Right cardiac atrium (tissue), 5 donors: ENCODE results near the gene HK3. TPM values are rescaled to one million over a fixed set of nuclear protein-coding genes. Genes with fewer than 3 reads are reported as not detected.
A peak's percentile ranks its signal among the peaks of the same experiment; 100 is the strongest.

Source experiments
- ATAC-seq, 2 donors: fragments of 200-7000 bp; cut with Tn5 transposase; one replicate each; pipeline versions ENCODE4 v1.8.0 to v1.9.1; 2020; ENCODE audit warnings: moderate library complexity in 2 of 2, mild to moderate bottlenecking in 1 of 2
- DNase-seq, 3 donors: peaks; one replicate each; pipeline ENCODE4 v3.0.0-alpha.2; 2020
- H3K27ac ChIP-seq: one replicate; pipeline ENCODE4 v1.5.1; 2013; ENCODE audit warnings: mild to moderate bottlenecking, low read length, control low read depth, moderate library complexity
- H3K27me3 ChIP-seq: one replicate; pipeline ENCODE4 v1.6.1; 2013; ENCODE audit not compliant: control insufficient read depth, insufficient read depth
- H3K4me1 ChIP-seq: one replicate; pipeline ENCODE4 v1.6.1; 2013; ENCODE audit warnings: low read length; ENCODE audit not compliant: control insufficient read depth, insufficient read depth
- H3K4me3 ChIP-seq: one replicate; pipeline ENCODE4 v1.5.1; 2013; ENCODE audit warnings: low read length, control low read depth
- H3K9me3 ChIP-seq: one replicate; pipeline ENCODE4 v1.6.1; 2013; ENCODE audit warnings: low read length; ENCODE audit not compliant: control insufficient read depth
- WGBS: extraction: QIAGEN DNeasy Blood & Tissue Kit; methylation state at CpG from one replicate; pipeline ENCODE4 v1.1.7; 2013; 5-methylcytosine and 5-hydroxymethylcytosine counted together
- intact Hi-C, 4 donors: fragments of 100-400 bp; cut with DNase I; formaldehyde crosslinking; loops; one replicate each; pipeline versions ENCODE4 v1.11.0 to v1.14.0; 2022 to 2023
- polyA plus RNA-seq: library from polyadenylated mRNA; stranded (reverse); fragments of 200-250 nt; gene quantifications from one replicate; pipeline ENCODE4 v1.2.3, GENCODE V29; 2013
- total RNA-seq, 4 donors: library from RNA; stranded (reverse); fragmentation: NEBNext Ultra II Directional; extraction: Animal tissue kit (Norgen Biotek cat#: 25700); gene quantifications; one replicate each; pipeline ENCODE4 v1.2.1, GENCODE V29; 2021
- donor health status: healthy with polysubstance abuse.
- donor health status: DM: no; HTN: yes; CAD: no.
- donor health status: DM: no; HTN: no; CAD: no.
- donor health status: DM: no; HTN: yes; CAD: no; lungs with severe emphysema.
- donor health status: DM: yes; HTN: yes; CAD: no.

The HK3 gene
- total and polyA plus RNA-seq, 5 donors, result 8.3 to 15.4 (median 11.6) TPM

DNA sequence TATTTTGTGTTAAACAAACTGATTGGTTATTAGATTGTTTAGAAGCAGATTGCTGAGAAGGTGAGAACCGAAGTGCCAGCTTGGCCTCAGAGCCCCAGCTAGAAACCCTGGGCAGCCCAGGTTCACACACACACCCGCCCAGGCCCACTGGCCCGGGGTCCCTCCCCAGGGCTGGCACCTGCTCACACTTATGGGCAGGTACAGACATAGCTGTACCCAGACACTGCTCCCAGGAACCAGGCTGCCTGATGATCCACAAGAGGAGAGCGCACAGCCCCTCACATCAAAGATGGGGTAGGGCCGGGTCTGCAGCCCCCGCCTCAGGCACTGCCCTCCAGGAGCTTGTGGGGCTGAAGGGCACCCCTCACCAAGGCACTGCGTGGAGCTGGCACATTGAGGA is 33.2 kb downstream of the HK3 start:
- DNase-seq (peak in 1 of 3 donors; percentile 24), ATAC-seq (no peak)
- H3K4me3 ChIP-seq, result no peak overlapping the region
- no peak overlapping the region for H3K27ac ChIP-seq
- H3K9me3 ChIP-seq, result no peaks in the 10 kb centered on the region
- H3K4me1 ChIP-seq, result no peaks in the 10 kb centered on the region
- H3K27me3 ChIP-seq, result no peaks in the 10 kb centered on the region
- 82% methylated on average over 7 of the region's 7 CpGs for WGBS
- intact Hi-C loops, result no loop called here

DNA sequence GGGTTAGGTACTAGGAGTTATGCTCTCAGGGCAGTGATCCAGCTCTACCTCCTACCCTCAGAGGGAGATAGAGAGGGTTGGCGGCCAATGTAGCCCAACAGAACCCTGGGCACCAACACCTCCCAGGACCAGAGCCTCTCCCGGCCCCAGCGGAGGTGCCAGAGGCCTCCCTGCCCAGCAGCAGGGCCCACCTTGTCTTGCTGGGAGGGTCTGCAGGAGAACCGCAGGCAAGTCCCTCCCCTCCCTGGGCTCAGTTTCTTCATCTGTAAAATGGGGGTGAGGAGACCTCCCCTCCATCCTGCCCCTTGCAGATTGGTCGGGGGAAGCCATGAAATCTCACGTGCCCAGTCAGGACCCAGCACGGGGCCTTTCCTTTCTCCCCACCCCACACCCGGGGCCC is 34.4 kb downstream of the HK3 start:
- no peaks in the 10 kb centered on the region for H3K9me3 ChIP-seq
- H3K27me3 ChIP-seq, result no peaks in the 10 kb centered on the region
- WGBS, result 86% methylated on average over 8 of the region's 8 CpGs

DNA sequence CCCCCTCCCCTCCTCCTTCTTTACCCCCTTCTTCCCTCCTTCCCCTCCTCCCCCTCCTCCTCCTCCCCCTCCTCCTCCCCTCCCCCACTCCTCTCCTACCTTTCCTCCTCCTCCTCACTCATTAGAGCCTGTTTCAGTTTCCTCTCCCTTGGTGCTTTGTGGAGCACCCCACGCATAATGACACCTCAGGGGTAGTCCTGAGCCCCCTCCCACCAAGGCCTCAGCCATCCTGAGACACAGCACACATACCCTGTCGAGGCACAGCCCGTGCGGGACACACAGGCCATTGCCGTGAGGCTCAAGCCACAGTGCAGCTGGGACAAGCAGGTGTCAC is 35.4 kb downstream of the HK3 start:
- H3K4me1 ChIP-seq, result no peaks in the 10 kb centered on the region
- H3K9me3 ChIP-seq, result no peaks in the 10 kb centered on the region
- no peaks in the 10 kb centered on the region for H3K27me3 ChIP-seq
- DNase-seq, result peak in 1 of 3 donors; percentile 2
- no peak overlapping the region for H3K27ac ChIP-seq
- no peak overlapping the region for H3K4me3 ChIP-seq
- ATAC-seq, result no peak
- 51% methylated on average over 5 of the region's 5 CpGs for WGBS
- intact Hi-C loops, result no loop called here

More for the DNA sequence above, 34.4 kb downstream of the HK3 start:
- H3K27ac ChIP-seq, result no peak overlapping the region
- H3K4me3 ChIP-seq, result no peak overlapping the region
- intact Hi-C loops, result no loop called here
- ATAC-seq (no peak), DNase-seq (peak in 1 of 3 donors; percentile 2)
- H3K4me1 ChIP-seq, result no peaks in the 10 kb centered on the region

DNA sequence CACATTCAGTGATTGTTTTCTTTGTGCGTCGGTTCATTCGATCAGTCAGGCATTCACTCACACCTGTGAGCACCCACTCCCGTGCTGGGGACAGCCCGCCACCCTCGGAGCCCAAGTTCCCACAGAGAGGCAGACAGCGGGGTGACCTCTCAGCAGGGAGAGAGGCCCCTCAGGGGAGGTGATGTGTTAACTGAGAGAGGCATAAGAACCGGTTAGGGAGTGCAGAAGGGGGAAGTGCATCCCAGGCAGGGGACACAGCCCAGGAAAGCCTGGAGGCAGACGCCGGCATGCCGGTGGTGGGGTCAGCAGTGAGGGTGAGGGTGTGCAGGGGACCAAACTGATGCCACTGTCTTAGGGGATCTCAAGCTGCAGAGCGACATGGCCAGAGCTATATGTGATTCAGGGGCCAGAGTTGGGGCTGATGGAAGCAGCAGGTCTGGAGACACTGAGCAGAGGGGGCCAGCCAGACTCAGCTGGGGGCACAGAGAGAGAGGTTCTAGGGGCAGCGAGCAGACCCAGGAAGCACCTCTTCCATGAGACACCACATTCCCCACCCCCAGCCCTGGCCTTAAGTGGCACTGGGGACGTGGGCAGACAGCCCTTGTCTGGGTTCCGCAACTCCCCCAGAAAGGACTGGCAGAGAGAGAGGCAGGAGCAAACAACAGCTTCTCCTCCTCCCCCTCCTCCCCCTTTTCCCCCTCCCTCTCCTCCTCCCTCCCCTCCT is 35.9 kb downstream of the HK3 start:
- ATAC-seq, result no peak
- intact Hi-C loops, result no loop called here
- 23% methylated on average over 15 of the region's 15 CpGs for WGBS

DNA sequence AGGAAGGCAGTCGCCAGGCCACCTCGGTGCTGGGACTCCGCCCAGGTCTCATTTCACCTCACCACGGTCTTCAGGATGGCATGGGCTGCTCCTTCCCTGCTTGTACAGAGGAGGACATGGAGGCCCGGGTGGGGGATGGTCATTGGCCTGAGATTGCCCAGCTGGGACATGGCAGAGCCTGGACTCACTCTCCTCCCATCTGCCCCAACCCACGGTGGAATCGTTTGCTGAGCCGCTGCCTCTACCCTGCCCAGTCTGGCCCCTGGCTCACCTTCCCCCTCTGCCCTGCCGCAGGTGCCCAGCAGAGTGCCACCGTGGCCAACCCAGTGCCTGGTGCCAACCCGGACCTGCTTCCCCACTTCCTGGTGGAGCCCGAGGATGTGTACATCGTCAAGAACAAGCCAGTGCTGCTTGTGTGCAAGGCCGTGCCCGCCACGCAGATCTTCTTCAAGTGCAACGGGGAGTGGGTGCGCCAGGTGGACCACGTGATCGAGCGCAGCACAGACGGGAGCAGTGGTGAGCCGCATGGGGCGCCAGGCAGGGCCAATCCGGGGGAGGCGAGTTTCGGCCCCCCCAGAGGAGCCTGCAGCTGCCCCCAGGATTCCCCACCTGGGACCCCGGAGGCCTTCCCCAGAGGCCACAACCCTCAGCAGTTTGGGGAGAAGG is 36.7 kb downstream of the HK3 start:
- intact Hi-C loops, result no loop called here
- Histone ChIP-seq H3K9me3 (no peaks in the 10 kb centered on the region), H3K27me3 (no peaks in the 10 kb centered on the region), H3K27ac (no peak overlapping the region), H3K4me3 (no peak overlapping the region), H3K4me1 (no peaks in the 10 kb centered on the region)
- DNase-seq, result peak in 2 of 3 donors; percentile 36 to 49
- 61% methylated on average over 28 of the region's 28 CpGs for WGBS
- ATAC-seq, result no peak

More for the DNA sequence above, 35.9 kb downstream of the HK3 start:
- peak in 2 of 3 donors; percentile 19 to 20 for DNase-seq
- Histone ChIP-seq H3K27ac (no peak overlapping the region), H3K4me3 (no peak overlapping the region), H3K27me3 (no peaks in the 10 kb centered on the region), H3K9me3 (no peaks in the 10 kb centered on the region), H3K4me1 (no peaks in the 10 kb centered on the region)

DNA sequence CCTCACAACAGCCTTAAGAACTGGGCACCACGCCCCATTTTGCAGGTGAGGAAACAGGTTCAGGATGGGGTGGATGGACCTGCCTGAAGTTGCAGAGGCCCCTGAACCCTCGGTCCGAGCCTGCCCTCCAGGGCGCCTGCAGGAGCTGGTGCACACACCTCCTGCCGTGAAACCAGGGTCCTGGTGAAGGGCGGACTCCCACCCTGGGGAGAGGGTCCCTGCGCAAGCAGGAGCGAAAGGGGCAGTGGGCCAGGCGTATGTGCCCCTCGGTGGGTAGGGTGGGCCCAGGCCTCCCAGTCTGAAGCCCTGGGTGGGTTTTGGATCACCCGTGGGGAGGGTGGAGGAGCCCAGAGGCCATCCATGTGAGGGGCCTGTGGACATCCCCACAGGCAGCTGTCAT is 37.9 kb downstream of the HK3 start:
- Histone ChIP-seq H3K4me3 (no peak overlapping the region), H3K9me3 (no peaks in the 10 kb centered on the region), H3K4me1 (no peaks in the 10 kb centered on the region), H3K27me3 (no peaks in the 10 kb centered on the region), H3K27ac (no peak overlapping the region)
- WGBS, result 84% methylated on average over 11 of the region's 11 CpGs
- intact Hi-C loops, result no loop called here
- DNase-seq (peak in 1 of 3 donors; percentile 15), ATAC-seq (no peak)

DNA sequence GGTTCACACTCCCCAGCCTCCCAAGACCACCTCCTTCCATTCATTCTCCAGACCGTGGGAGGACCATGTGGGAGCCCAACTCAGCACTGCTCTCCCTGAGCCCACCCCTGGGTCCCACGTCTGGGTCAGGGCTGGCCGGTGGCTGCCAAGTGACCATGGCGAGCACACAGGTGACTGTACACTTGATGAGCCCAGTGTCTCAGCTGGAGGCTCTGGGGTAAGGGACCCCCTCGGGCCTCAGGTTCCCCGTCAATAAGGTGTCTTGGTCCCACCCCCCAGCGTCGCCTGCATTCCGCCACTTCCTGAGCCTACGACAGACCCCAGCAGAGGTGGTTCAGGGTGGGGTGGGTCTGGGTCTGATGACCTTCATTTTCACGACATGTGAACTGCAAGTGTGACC is 38.8 kb downstream of the HK3 start:
- Histone ChIP-seq H3K27me3 (no peaks in the 10 kb centered on the region), H3K9me3 (no peaks in the 10 kb centered on the region), H3K4me3 (no peak overlapping the region), H3K4me1 (no peaks in the 10 kb centered on the region), H3K27ac (no peak overlapping the region)
- no peak for ATAC-seq
- DNase-seq, result peak in 2 of 3 donors; percentile 21 to 41
- WGBS, result 74% methylated on average over 11 of the region's 11 CpGs
- intact Hi-C loops, result no loop called here

DNA sequence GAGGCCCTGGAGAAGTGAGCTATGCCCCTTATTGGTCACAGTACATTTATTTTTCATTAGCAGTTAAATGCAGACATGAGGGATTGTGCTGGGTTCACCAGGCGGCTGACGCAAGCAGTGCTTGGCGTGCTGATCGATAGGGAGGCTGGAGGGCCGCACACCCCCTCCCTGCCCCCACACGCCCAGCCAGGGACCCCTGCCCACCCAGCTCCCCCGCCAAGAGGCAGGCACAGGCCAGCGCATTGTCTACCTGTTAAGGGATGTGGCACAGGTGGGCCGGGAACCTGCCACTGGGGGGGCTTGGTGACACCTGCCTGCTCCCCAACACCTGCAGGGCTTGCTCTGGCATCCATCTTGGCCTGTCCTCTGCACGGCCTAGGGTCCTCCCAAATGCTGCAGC is 39.2 kb downstream of the HK3 start:
- intact Hi-C loops, result no loop called here
- H3K9me3 ChIP-seq, result no peaks in the 10 kb centered on the region
- ATAC-seq (no peak), DNase-seq (peak in 1 of 3 donors; percentile 35)
- no peaks in the 10 kb centered on the region for H3K4me1 ChIP-seq
- no peak overlapping the region for H3K4me3 ChIP-seq
- no peak overlapping the region for H3K27ac ChIP-seq
- no peaks in the 10 kb centered on the region for H3K27me3 ChIP-seq
- 67% methylated on average over 10 of the region's 10 CpGs for WGBS

DNA sequence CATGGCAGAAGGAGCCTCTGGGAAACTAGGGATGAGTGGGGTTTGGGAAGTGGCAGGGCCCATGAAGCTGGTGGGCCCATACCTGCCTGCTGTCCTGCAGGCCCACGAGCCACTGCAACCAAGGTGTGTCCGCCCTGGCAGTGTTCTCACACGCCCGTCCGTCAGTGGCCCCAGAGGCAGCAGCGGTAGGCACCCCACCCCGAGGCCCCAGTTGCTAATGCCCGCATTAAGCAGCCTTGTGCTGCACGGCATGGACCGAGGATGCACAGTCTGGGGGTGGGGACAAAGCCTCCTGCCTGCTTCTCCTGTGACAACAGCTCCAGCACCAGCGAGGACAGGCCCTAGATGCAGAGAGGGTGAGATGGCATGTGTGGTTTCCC is 41.3 kb downstream of the HK3 start:
- Histone ChIP-seq H3K4me1 (no peaks in the 10 kb centered on the region), H3K27ac (no peak overlapping the region), H3K9me3 (no peaks in the 10 kb centered on the region), H3K4me3 (no peak overlapping the region), H3K27me3 (no peaks in the 10 kb centered on the region)
- intact Hi-C loops, result no loop called here
- DNase-seq, result peak in 1 of 3 donors; percentile 20
- ATAC-seq, result no peak
- 85% methylated on average over 11 of the region's 11 CpGs for WGBS

DNA sequence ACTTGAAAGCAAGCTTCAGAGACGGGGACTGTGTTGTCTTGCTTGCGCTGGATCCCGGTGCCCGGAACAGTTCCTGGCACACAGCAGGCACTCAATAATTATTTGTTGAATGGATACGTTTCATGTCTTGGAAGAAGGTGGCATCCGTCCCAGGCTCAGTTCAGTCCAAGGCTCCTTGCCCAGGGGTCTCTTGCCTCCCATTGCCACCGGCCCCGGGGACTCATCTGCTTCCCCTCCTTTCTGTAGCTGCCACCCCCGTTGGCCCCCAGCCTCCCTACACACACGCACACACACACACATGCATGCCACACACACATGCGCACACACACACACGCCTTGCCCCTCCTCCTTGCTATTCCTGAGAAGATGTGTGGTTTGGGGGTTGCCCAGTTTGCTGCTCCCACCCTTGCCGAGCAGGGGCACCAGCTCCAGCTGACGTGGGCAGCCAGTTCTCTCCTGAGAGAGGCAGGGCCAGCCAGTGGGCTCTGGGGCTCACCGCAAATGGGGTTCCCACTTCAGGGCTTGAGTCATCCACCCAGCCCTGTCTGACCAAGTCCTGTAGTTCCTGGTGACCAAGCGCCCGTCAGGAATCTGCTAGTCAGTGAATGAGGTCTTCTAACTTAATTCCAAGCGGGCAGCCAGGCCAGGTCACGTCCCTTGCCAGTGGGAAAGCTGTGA is 41.8 kb downstream of the HK3 start:
- Histone ChIP-seq H3K4me1 (no peaks in the 10 kb centered on the region), H3K27me3 (no peaks in the 10 kb centered on the region), H3K9me3 (no peaks in the 10 kb centered on the region), H3K4me3 (no peak overlapping the region), H3K27ac (no peak overlapping the region)
- intact Hi-C loops, result no loop called here
- DNase-seq (peak in 2 of 3 donors; percentile 28 to 30), ATAC-seq (no peak)
- 70% methylated on average over 19 of the region's 19 CpGs for WGBS

DNA sequence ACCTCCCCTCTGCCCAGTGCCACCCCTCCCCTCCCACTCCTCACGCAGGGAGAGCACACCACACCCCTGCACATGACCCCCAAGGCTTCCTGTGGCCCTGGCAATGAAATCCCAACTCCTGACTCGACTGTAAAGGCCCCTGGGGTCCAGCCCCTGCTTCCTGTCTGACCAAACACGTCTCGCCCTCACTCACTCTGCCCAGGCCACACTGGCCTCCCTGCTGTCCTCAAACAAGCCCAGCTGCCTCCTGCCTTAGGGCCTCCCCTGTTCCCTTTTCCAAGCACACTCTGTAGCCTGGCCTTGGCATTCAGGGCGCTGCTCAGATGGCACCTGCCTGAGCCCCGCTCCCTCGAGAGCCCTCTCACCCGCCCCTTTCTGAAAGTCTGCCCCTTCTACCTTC is 42.4 kb downstream of the HK3 start:
- WGBS, result 54% methylated on average over 8 of the region's 8 CpGs
- Histone ChIP-seq H3K27me3 (no peaks in the 10 kb centered on the region), H3K4me1 (no peaks in the 10 kb centered on the region), H3K4me3 (no peak overlapping the region), H3K9me3 (no peaks in the 10 kb centered on the region), H3K27ac (no peak overlapping the region)
- intact Hi-C loops, result no loop called here
- ATAC-seq, result no peak
- peak in 2 of 3 donors; percentile 8 to 11 for DNase-seq
